SK-N-DZ (cell line): ENCODE measurements around the gene ASPSCR1.
"Not testable (repeated sequence)": the region's sequence is repeated elsewhere in the genome, so short reads cannot be mapped to it uniquely, and the experiment has no call there.

ENCODE experiments used
- DNase-seq: peaks from one replicate; pipeline ENCODE4 v3.0.0-alpha.2; 2015; ENCODE audit warnings: low spot score

The ASPSCR1 gene

DNA sequence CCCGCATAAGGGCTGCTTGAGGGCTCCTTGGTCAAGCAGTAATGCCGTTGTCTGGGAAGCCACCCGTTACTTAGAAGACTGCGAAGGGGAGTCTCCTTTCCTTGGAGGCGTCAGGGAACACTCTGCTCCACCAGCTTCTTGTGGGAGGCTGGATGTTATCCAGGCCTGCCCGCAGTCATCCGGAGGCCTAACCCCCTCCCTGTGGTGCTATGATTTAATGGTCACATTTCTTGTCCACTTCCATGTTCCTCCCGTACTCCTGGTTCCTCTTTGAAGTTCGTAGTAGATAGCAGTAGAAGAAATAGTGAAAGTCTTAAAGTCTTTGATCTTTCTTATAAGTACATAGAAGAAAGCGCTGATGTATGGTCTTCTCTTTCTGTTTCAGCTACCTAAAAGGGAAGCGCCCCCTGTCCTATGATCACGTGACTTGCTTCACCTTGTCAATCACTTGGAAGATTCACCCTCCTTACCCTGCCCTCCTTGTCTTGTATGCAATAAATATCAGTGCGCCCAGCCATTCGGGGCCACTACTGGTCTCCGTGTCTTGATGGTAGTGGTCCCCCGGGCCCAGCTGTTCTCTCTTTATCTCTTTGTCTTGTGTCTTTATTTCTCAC, 61.5 kb downstream of the ASPSCR1 start:
- not testable (repeated sequence) for DNase-seq

GRCh38 chr17:82039695-82040299, 62.4 kb downstream of the ASPSCR1 start:
- DNase-seq: no peak

DNA sequence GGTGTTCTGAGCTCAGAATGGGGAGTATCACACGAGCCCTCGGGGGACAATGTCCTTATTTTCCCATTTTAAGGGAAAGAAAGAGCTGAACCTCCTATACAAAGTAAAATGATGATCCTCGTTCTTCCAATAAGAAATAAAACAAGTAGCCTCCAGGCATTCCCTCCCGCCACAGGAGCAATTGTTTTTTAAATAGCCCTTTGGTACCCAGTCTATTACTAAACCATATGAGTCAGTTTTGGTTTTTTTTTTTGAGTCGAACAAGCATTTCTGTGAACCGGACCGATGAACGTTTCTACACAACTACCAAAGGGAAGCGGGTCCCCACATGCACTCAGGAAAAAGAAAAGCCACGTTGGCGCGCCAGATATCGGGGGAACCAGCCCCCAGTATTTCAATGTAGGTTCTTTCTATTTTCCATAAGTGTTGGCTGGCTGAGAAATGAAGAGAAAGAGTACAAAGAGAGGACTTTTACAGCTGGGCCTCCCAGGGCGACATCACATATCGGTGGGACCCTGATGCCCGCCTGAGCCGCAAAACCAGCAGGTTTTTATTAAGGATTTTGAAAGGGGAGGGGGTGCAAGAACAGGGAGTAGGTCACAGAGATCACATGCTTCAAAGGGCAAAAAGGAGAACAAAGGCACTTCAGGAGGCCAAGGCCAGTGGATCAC, 63.9 kb downstream of the ASPSCR1 start:
- DNase-seq: no peak

GRCh38 chr17:82042649-82043048, 65.2 kb downstream of the ASPSCR1 start:
- DNase-seq: no peak

- DNase-seq: no peak
These were observed 66.1 kb downstream of the ASPSCR1 start for GRCh38 chr17:82043507-82043906.

- no peak for DNase-seq
These were observed 68.6 kb downstream of the ASPSCR1 start for GRCh38 chr17:82045936-82046484.

DNA sequence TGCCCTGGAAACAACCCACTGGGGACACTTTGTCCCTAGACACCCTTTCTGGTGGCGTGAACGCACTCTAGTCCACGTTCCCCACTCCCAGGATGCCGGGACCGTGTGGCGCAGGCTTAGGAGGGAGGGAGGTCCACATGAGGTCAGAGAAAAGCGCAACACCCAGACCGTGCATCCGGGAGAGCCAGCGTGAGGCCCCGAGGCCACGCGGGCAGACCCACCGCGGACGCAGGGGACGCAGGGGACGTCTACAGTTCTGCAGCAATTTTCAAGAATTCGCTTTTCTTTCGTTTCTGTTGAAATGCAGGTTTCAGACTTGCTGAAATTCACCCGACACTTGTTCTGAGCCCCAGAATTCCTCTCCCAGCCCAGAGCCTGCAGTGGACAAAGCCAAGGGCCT, 69.5 kb downstream of the ASPSCR1 start:
- DNase-seq: no peak

- DNase-seq: no peak
These were observed 70.0 kb downstream of the ASPSCR1 start for GRCh38 chr17:82047379-82047778.

DNA sequence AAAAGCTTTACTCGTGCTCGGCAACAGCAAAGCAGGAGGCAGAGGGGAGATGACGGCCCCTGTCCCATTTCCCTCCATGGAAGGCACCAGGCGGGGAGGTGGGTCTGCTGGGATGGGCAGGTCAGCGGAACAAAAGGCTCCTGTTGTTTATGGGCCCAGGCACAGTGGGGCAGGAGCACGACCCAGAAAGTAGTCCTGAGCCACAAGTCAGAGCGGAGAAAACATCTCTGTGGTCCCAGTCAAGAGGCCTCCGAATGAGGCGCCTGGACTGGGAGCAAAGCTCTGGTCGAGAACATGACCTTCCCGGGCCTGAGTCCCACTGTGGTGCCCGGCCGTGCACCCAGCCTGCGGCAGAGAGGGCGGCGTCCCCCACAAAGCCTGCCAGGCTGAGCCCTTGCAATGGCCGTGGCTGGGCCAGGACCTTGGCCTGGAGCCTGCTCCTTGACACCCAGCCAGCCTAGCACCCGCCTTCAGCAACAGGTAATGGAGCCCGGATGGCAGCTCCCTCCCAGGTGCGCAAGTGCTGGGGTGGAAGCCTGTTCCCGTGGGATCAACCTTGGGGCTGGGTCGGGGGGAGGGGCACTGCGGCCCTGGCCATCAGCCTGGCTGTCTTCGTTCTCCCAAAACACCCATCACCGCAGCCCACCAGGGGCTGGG, 70.6 kb downstream of the ASPSCR1 start:
- no peak for DNase-seq

- no peak for DNase-seq
These were observed 71.1 kb downstream of the ASPSCR1 start for GRCh38 chr17:82048571-82048971.

- DNase-seq: no peak
These were observed 71.7 kb downstream of the ASPSCR1 start for GRCh38 chr17:82049106-82049505.

GRCh38 chr17:82049521-82049971, 72.1 kb downstream of the ASPSCR1 start:
- DNase-seq: no peak

DNA sequence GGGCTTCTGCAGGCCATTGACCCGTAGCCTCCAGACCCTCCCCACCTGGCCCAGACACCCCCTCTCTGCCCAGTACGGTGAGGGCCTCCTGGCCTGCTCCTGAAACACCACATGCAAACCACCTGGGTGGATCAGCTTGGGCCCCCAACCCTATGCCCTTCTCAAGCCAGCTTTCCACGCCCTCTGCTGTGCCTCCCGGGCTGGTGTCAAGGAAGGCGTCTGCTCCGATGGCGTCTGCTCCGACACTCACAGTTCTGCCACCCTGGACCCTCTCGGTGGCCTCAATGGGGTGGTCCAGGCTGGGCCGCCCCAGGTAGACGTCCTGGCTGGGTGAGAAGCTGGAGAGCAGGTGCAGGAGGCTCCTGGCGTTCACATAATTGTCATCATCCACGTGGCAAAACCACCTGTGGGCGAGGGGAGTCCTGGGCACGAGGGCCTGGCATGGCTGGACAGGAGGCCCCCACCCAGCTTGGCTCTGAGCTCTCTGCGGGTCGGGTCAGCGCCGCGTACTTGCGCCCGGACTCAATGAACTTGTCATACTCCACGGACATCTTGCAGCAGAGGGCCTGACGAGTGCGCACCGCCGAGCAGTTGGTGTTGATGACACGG, 72.8 kb downstream of the ASPSCR1 start:
- no peak for DNase-seq

DNA sequence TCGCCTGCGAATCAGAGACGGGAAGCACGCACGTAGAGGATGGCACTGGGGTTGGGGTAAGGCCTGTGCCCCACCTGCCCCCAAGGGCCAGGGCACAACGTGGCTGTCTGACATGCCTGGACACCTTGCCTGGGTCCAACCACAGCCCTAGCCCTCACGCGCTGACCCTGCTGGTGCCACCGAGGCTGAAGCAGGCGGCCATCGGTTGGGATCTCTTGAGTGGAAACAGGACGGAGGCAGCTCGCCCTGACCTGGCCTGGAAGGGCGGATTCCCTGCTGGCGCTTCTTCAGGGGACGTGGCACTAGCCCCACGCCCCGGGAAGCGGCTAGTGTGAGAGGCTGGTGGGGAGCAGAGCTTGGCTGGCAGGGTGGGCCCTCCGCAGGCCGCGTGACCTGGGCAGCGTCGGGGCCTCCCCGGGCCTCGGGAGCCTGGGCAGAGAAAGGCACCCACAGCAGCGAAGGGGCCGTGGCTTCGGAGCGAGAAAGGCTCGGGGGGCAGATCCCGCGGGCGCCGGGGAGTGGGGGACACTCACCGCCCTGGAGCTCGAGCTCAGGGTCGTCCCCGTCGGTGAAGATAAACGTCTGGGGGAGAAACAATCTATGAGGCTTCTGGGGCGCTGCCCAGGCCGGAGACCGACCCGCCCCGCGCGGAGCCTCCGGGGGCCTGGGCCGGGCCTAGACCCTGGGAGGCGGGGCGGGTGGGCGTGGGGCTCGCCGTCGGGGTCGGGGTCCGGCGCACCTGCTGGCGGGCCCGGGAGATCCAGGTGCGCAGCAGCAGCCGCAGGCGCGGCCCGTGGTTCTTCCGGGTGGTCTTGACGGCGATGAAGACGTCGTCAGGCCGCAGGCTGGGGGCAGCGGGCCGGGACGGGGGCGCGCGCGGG, 73.6 kb downstream of the ASPSCR1 start:
- DNase-seq: no peak

DNA sequence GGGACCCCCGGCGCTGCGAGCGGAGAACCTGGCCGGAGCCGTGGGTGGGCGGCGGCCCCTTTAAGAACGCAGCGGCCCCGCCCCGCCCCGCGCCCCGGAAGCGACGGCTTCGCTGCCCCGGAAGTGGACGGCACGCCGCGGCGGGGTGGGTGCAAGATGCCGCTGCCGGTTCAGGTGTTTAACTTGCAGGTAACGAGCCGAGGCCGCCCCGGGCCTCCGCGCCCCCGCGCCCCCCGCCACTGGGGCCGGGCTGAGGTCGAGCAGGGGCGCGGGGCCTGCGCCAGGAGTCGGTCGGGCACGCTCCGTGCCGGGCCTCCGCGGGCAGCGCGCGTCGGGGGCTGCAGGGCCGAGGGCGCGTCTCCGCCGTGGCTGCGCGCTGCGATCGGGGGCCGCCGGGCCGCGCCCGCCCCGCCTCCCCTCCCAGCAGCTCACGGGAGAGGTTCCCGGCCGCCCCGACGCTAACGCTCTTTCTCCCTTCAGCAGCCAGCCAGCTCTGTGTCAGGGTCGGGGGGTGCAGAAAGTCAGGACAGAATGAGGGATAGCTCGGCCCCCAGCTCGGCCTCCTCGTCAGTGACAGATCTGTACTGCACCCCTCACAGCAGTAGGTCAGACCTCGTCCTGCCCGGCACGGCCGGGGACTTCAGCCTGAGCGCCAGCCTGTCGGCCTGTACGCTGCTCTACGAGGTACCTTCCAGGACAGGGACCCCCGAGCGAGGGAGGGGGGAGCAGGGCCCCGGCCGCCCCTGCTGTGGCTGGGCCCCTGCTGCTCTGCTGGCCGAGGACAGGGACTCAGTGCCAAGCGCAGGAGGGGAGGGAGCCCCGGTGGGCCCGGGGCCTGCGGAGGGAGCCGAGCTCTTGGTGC, 74.6 kb downstream of the ASPSCR1 start, which contains the start of the genes GPS1 and RFNG:
TSS of gene GPS1 (plus strand) at position 123 of the 862 bp plus-strand sequence. CDS start at position 157, 34 bp downstream.
TSS of gene RFNG (minus strand) at position 36 of the 862 bp plus-strand sequence. CDS start 45 bp downstream, outside the sequence.
- DNase-seq: peak; percentile 56

GRCh38 chr17:82052638-82053059, 75.2 kb downstream of the ASPSCR1 start:
- DNase-seq: no peak

DNA sequence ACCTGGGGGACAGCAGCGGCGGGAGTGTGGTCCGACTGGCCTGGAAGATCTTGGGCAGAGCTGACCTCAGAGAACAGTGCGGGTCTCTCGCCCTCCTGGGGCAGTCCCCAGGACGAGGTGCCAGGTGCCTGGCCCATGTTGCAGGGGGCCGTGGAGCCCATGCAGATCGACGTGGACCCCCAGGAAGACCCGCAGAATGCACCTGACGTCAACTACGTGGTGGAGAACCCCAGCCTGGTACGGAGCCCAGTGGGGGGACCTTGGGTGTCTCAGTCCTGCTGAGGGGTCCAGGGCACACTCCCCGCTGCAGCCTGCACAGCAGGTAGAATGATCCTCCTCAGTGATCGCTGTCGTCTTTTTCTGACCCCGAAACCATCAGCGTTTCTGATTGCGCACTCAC, 75.7 kb downstream of the ASPSCR1 start:
- DNase-seq: no peak

DNA sequence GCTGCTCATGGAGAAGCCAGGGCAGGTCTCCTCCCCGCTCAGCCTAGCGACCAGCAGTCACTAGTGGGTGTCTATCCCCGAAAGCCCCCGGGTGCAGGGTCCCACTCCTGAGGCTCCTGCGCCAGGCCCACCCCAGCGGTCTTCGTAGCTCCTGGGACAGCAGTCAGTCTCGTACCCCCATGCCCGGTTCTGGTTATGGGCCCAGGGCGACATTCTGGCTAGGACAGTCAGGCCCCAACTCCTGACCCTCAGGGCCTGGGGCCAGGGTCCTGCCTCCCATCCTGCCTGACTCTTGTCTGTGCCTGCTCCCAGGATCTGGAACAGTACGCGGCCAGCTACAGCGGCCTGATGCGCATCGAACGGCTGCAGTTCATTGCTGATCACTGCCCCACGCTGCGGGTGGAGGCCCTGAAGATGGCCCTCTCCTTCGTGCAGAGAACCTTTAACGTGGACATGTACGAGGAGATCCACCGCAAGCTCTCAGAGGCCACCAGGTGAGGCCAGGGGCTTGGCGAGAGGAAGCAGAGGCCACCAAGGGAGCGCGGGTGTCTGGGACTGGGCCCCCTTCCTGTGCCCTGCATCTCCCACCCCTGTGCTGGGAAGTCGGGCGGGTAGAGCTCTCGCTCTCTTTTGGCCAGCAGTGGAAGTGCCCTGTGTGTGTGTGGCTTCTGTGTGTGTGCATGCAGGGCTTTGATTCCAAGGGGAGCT, 76.3 kb downstream of the ASPSCR1 start:
- DNase-seq: no peak
